COR-L47 (cell line): Measurements from ENCODE around the gene EFCAB3.
"Not testable (repeated sequence)": the region's sequence is repeated elsewhere in the genome, so short reads cannot be mapped to it uniquely, and the experiment has no call there.

Experiments used
- DNase-seq: peaks from one replicate; lab custom pipeline; 2025; lab: John Stamatoyannopoulos, UW

Gene EFCAB3

DNA sequence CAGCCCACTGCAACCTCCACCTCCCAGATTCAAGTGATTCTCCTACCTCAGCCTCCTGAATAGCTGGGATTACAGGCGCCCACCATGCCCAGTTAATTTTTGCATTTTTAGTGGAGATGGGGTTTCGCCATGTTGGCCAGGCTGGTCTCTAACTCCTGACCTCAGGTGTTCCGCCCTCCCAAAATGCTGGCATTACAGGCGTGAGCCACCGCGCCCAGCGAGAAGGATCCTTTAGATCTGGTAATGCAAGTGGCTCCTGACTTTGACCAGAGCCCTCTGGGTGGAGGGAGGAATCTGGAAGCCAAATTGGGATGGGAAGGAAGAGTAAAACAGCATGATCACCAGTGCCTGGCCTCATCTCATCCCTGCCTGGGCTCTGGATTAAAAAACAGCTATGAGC is 84.9 kb downstream of the EFCAB3 start:
- not testable (repeated sequence) for DNase-seq
